ENCODE measurements around the gene USP33. TPM values are rescaled to one million over a fixed set of nuclear protein-coding genes. Genes with fewer than 3 reads are reported as not detected.
"Not testable (repeated sequence)": the region's sequence is repeated elsewhere in the genome, so short reads cannot be mapped to it uniquely, and the experiment has no call there.

USP33 gene
- total RNA-seq, 1 donor from 2014 or later, result 92.2 TPM

DNA sequence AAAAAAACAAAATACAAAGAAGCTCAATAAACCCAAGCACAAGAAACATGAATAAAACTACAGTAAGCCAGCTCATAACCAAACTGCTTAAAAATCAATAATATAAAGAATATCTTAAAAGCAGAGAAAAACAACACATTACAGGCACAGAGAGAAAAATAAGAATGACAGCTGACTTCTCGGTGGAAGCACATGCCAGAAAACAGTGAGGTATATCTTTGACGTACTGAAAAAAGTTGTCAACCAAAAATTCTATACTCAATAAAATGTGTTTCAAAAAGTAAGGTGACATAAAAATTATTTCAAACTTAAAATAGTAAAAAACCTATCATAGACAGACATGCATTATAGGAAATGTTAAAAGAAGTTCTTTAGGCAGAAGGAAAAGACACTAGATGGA is 110.5 kb downstream of the USP33 start:
- DNase-seq (ENCODE audit: low spot score, unreplicated experiment), result no peak
- TF ChIP-seq CTCF (IDR thresholded peaks at IDR 0.05; ENCODE audit: unreplicated experiment), result no peak
- Mint-ChIP-seq H3K4me3 (ENCODE audit: low read depth) (no peak overlapping the region), H3K9me3 (ENCODE audit: low read depth) (peaks cover 31% of the 10 kb centered on the region), H3K27me3 (no peaks in the 10 kb centered on the region), H3K27ac (no peak overlapping the region), H3K36me3 (ENCODE audit: insufficient read depth) (peaks cover 56% of the 10 kb centered on the region), H3K4me1 (ENCODE audit: low read depth) (no peaks in the 10 kb centered on the region)

GRCh38 chr1:77646224-77646623 is 113.4 kb downstream of the USP33 start:
- not testable (repeated sequence) for H3K27me3 Mint-ChIP-seq; DNase-seq (ENCODE audit: low spot score, unreplicated experiment); H3K27ac Mint-ChIP-seq; H3K4me3 Mint-ChIP-seq (ENCODE audit: low read depth); H3K4me1 Mint-ChIP-seq (ENCODE audit: low read depth)
- Mint-ChIP-seq H3K9me3 (ENCODE audit: low read depth) (peaks cover 25% of the 10 kb centered on the region), H3K36me3 (ENCODE audit: insufficient read depth) (peaks cover 43% of the 10 kb centered on the region)

Other genes starting within 250 kb of the USP33 start
- 59.3 and 62.3 TPM in 2 replicates for gene ZZZ3, start 77.2 kb downstream of the USP33 start, total RNA-seq
- gene MIGA1, start 19.8 kb upstream of the USP33 start, total RNA-seq, result 13.8 and 14.9 TPM in 2 replicates
- gene NEXN, start 128.8 kb upstream of the USP33 start, total RNA-seq, result 5.9 and 6.5 TPM in 2 replicates
- 259 and 270 TPM in 2 replicates for gene FUBP1, start 219.2 kb upstream of the USP33 start, total RNA-seq
- 27.2 and 30.1 TPM in 2 replicates for gene DNAJB4, start 245.1 kb upstream of the USP33 start, total RNA-seq